Neuronal stem cell (in vitro differentiated cells): Measurements from ENCODE around the gene PHF13.
A peak's percentile ranks its signal among the peaks of the same experiment; 100 is the strongest.

Experiments used
- DNase-seq: peaks from one replicate; pipeline ENCODE4 v3.0.0-alpha.2; 2013; ENCODE audit warnings: low spot score
- H2AFZ ChIP-seq: one replicate; pipeline ENCODE4 v1.6.1; 2013; ENCODE audit warnings: mild to moderate bottlenecking, low read length, inconsistent platforms
- H2AK5ac ChIP-seq: 2 replicates; pipeline ENCODE4 v1.6.1; 2013; ENCODE audit warnings: low read depth, mild to moderate bottlenecking, inconsistent platforms, low read length, moderate library complexity, mixed read lengths
- H2BK120ac ChIP-seq: 2 replicates; pipeline ENCODE4 v1.6.1; 2013; ENCODE audit warnings: low read depth, mild to moderate bottlenecking, inconsistent platforms, low read length, moderate library complexity, mixed read lengths
- H2BK12ac ChIP-seq: one replicate; pipeline ENCODE4 v1.6.1; 2013; ENCODE audit warnings: low read length, inconsistent platforms
- H2BK15ac ChIP-seq: 2 replicates; pipeline ENCODE4 v1.6.1; 2013; ENCODE audit warnings: mild to moderate bottlenecking, low read length, inconsistent platforms, mixed read lengths
- H2BK5ac ChIP-seq: one replicate; pipeline ENCODE4 v1.6.1; 2013; ENCODE audit warnings: inconsistent platforms, mild to moderate bottlenecking, low read length, moderate library complexity
- H3K14ac ChIP-seq: one replicate; pipeline ENCODE4 v1.6.1; 2013; ENCODE audit warnings: low read length, inconsistent platforms
- H3K18ac ChIP-seq: 2 replicates; pipeline ENCODE4 v1.6.1; 2013; ENCODE audit warnings: low read length, inconsistent platforms
- H3K23ac ChIP-seq: 2 replicates; pipeline ENCODE4 v1.6.1; 2013; ENCODE audit warnings: low read depth, mild to moderate bottlenecking, mixed read lengths, low read length, inconsistent platforms; ENCODE audit not compliant: poor library complexity
- H3K27ac ChIP-seq: replicated peaks from 3 replicates; pipeline ENCODE4 v1.5.1; 2013; ENCODE audit warnings: low read length, inconsistent platforms
- H3K27me3 ChIP-seq, 3 experiments: 2 replicates each; pipeline ENCODE4 v1.6.1; 2013; ENCODE audit warnings: low read length in 3 of 3, mild to moderate bottlenecking in 2 of 3, inconsistent platforms in 1 of 3, low read depth in 1 of 3, mixed read lengths in 1 of 3, moderate library complexity in 1 of 3; ENCODE audit not compliant: control insufficient read depth in 3 of 3, insufficient read depth in 3 of 3
- H3K36me3 ChIP-seq, 2 donors: replicated peaks in 1 of 2; 2 replicates each; pipeline ENCODE4 v1.6.1; 2013; ENCODE audit warnings: low read length in 2 of 2; ENCODE audit not compliant: control insufficient read depth in 2 of 2, insufficient read depth in 2 of 2
- H3K4ac ChIP-seq: 2 replicates; pipeline ENCODE4 v1.6.1; 2013; ENCODE audit warnings: inconsistent platforms, mild to moderate bottlenecking, low read length, moderate library complexity
- H3K4me1 ChIP-seq, 2 donors: 1 replicate in 1 of 2; 2 replicates in 1 of 2; pipeline ENCODE4 v1.6.1; 2013; ENCODE audit warnings: low read length in 2 of 2, low read depth in 1 of 2; ENCODE audit not compliant: control insufficient read depth in 2 of 2, insufficient read depth in 1 of 2
- H3K4me2 ChIP-seq: one replicate; pipeline ENCODE4 v1.6.1; 2013; ENCODE audit warnings: mild to moderate bottlenecking, low read length, inconsistent platforms; ENCODE audit not compliant: insufficient read depth, poor library complexity, severe bottlenecking
- H3K4me3 ChIP-seq, 2 donors: 2 replicates each; pipeline ENCODE4 v1.5.1; 2013; ENCODE audit warnings: low read length in 2 of 2, mild to moderate bottlenecking in 2 of 2, inconsistent platforms in 1 of 2, moderate library complexity in 1 of 2
- H3K79me1 ChIP-seq: one replicate; pipeline ENCODE4 v1.6.1; 2013; ENCODE audit warnings: low read depth, mild to moderate bottlenecking, inconsistent platforms, low read length, moderate library complexity
- H3K9ac ChIP-seq: one replicate; pipeline ENCODE4 v1.6.1; 2013; ENCODE audit warnings: mild to moderate bottlenecking, low read depth, low read length, inconsistent platforms; ENCODE audit not compliant: poor library complexity
- H3K9me3 ChIP-seq, 2 donors: replicated peaks in 1 of 2; 2 replicates each; pipeline versions ENCODE3 to v1.6.1; 2013; ENCODE audit warnings: low read length in 2 of 2, mild to moderate bottlenecking in 2 of 2, inconsistent platforms in 1 of 2, low read depth in 1 of 2, mixed read lengths in 1 of 2, moderate library complexity in 1 of 2; ENCODE audit not compliant: control insufficient read depth in 2 of 2, insufficient read depth in 1 of 2
- H4K8ac ChIP-seq: one replicate; pipeline ENCODE4 v1.6.1; 2013; ENCODE audit warnings: low read depth, mild to moderate bottlenecking, inconsistent platforms, low read length, moderate library complexity
- H4K91ac ChIP-seq: one replicate; pipeline ENCODE4 v1.6.1; 2013; ENCODE audit warnings: low read length, low read depth, mild to moderate bottlenecking, inconsistent platforms; ENCODE audit not compliant: poor library complexity
- WGBS, 2 donors: extraction: QIAGEN DNeasy Blood & Tissue Kit; methylation state at CpG; one replicate each; pipeline ENCODE4 v1.1.7; 2013; ENCODE audit warnings: missing lambda C conversion rate in 2 of 2, mixed read lengths in 1 of 2; ENCODE audit not compliant: insufficient read length in 2 of 2, insufficient replicate concordance in 1 of 2; ENCODE audit errors: extremely low coverage in 2 of 2; 5-methylcytosine and 5-hydroxymethylcytosine counted together

PHF13 gene

GRCh38 chr1:6601049-6601922 is 12.2 kb upstream of the PHF13 start:
- no peak for DNase-seq
- peak overlapping the region; percentile 49 for H2AK5ac ChIP-seq
- H2BK120ac ChIP-seq, result no peak overlapping the region
- H3K4ac ChIP-seq, result no peak overlapping the region
- H3K9ac ChIP-seq, result peak overlapping the region; percentile 100
- H3K36me3 ChIP-seq, result peaks cover 17 to 30% of the 10 kb centered on the region in 2 donors
- peak overlapping the region; percentile 97 for H2BK15ac ChIP-seq
- no peak overlapping the region for H4K91ac ChIP-seq
- H3K23ac ChIP-seq, result peak overlapping the region; percentile 89
- H4K8ac ChIP-seq, result peak overlapping the region; percentile 72
- H3K27ac ChIP-seq, result no peak overlapping the region
- peak overlapping the region; percentile 99 for H3K14ac ChIP-seq
- H3K4me3 ChIP-seq, result peak overlapping the region; percentile 68 to 95
- peak overlapping the region; percentile 91 for H2AFZ ChIP-seq
- H3K9me3 ChIP-seq, result no peaks in the 10 kb centered on the region
- peak overlapping the region; percentile 96 for H3K4me2 ChIP-seq
- peak overlapping the region; percentile 43 for H2BK5ac ChIP-seq
- peaks cover 23% of the 10 kb centered on the region for H3K79me1 ChIP-seq
- no CpG with 5 or more reads among the region's 40 CpGs for WGBS, 2 donors
- H2BK12ac ChIP-seq, result no peak overlapping the region
- peaks cover 0 to 6% (median 0%) of the 10 kb centered on the region in 3 experiments for H3K27me3 ChIP-seq
- peaks cover 17 to 19% of the 10 kb centered on the region in 2 donors for H3K4me1 ChIP-seq
- H3K18ac ChIP-seq, result peak overlapping the region; percentile 90

DNA sequence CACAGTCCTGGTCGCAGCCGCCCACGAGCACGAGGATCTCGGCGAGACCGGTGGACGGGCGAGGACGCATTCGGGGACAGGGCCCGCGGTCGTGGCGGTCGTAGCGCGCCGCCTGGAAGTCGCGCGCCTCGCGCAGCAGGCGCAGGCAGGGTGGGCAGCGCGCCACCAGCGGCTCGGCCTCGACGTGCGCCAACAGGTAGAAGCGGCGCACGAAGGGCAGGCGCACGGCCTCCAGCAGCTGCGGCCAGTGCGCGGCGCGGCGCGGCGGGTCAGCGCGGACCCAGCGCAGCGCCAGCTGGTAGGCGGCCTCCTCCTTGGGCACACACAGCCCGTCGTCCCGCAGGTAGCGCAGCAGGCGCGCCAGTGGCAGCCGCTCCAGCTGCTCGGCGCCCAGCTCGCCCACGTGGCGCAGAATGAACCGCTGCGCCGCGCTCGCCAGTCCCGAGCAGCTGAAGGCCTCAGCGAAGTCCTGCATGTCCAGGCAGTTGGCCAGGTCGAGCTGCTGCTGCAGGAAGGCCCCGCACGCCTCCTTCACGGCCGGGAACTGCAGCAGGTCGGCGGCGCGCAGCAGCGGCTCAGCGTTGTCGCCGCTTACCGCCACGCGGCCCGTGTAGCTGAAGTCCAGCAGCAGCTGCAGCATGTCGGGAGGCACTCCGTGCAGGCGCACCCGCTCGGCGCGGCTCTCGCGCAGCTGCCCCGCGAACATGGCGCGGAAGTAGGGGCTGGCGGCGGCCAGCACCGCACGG is 11.4 kb upstream of the PHF13 start:
- H3K4ac ChIP-seq, result peak overlapping the region; percentile 91
- H3K27ac ChIP-seq, result peak overlapping the region; percentile 63
- no peaks in the 10 kb centered on the region for H3K9me3 ChIP-seq
- H2BK5ac ChIP-seq, result peak overlapping the region; percentile 43
- H3K4me2 ChIP-seq, result peak overlapping the region; percentile 96
- H3K4me1 ChIP-seq, result peaks cover 17 to 19% of the 10 kb centered on the region in 2 donors
- H2BK15ac ChIP-seq, result peak overlapping the region; percentile 97
- peaks cover 11 to 22% of the 10 kb centered on the region in 2 donors for H3K36me3 ChIP-seq
- H3K14ac ChIP-seq, result peak overlapping the region; percentile 99
- H3K4me3 ChIP-seq, result peak overlapping the region; percentile 68 to 95
- peak overlapping the region; percentile 95 for H2BK120ac ChIP-seq
- H3K27me3 ChIP-seq, result peaks cover 0 to 6% (median 0%) of the 10 kb centered on the region in 3 experiments
- H2AFZ ChIP-seq, result peak overlapping the region; percentile 91
- H3K9ac ChIP-seq, result peak overlapping the region; percentile 100
- peaks cover 23% of the 10 kb centered on the region for H3K79me1 ChIP-seq
- peak overlapping the region; percentile 90 for H3K18ac ChIP-seq
- H2BK12ac ChIP-seq, result peak overlapping the region; percentile 93
- peak overlapping the region; percentile 49 for H2AK5ac ChIP-seq
- peak overlapping the region; percentile 72 for H4K8ac ChIP-seq
- WGBS, 2 donors, result no CpG with 5 or more reads among the region's 103 CpGs
- no peak for DNase-seq
- peak overlapping the region; percentile 89 for H3K23ac ChIP-seq
- H4K91ac ChIP-seq, result peak overlapping the region; percentile 68

DNA sequence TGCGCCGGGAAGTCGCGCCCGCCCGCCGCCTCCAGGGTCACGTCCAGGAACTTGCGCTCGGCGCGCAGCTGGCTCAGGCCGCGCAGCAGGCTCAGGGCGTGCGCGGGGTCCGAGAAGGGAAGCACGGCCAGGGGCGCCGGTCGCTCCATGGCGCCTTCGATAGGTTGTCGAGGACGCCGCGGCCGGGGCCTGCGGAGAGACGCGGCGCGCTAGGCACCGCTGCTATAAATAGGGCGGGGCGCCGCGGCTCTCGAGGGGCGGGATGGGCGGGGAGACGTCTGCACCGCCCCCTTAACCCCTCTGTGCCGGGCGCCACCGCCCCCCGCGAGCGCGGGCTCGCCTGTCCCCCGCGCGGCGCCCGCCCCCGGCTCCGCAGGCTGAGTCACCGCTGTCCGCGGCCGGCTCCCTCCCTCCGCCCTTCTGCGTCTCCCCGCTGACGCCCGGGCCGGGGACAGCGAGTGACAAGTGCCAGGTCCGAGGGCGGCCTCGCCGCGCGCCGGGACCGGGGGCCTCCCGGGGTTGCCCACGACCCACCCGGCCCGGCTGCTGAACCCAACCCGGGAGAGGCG is 10.8 kb upstream of the PHF13 start, which contains the start of gene KLHL21:
KLHL21 (minus strand) TSS at position 201 of the 569 bp plus-strand sequence; CDS start at position 149, 52 bp downstream.
- Histone ChIP-seq H3K27me3 (peaks cover 0 to 6% (median 0%) of the 10 kb centered on the region in 3 experiments), H3K9ac (peak within 1 kb of the TSS; percentile 100), H3K14ac (peak within 1 kb of the TSS; percentile 99), H2BK5ac (peak within 1 kb of the TSS; percentile 77), H4K8ac (peak within 1 kb of the TSS; percentile 72), H3K79me1 (peaks cover 23% of the 10 kb centered on the region), H3K23ac (peak within 1 kb of the TSS; percentile 89), H3K4me1 (peaks cover 17 to 19% of the 10 kb centered on the region in 2 donors), H3K36me3 (peaks cover 7 to 16% of the 10 kb centered on the region in 2 donors), H2BK12ac (peak within 1 kb of the TSS; percentile 93), H3K4me3 (peak within 1 kb of the TSS; percentile 68 to 95), H3K4me2 (peak within 1 kb of the TSS; percentile 97), H2AFZ (peak within 1 kb of the TSS; percentile 91), H2AK5ac (peak within 1 kb of the TSS; percentile 49), H2BK120ac (peak within 1 kb of the TSS; percentile 95), H3K18ac (peak within 1 kb of the TSS; percentile 98), H2BK15ac (peak within 1 kb of the TSS; percentile 97), H3K4ac (peak within 1 kb of the TSS; percentile 91), H3K9me3 (no peaks in the 10 kb centered on the region), H4K91ac (peak within 1 kb of the TSS; percentile 68), H3K27ac (peak within 1 kb of the TSS; percentile 96)
- WGBS, 2 donors, result no CpG with 5 or more reads among the region's 84 CpGs
- peak; percentile 85 for DNase-seq
